ENCODE results near the gene VEPH1. TPM values are rescaled to one million over a fixed set of nuclear protein-coding genes. Genes with fewer than 3 reads are reported as not detected.

VEPH1 gene
- total and polyA plus RNA-seq, 3 experiments from 2014 or later: not detected

DNA sequence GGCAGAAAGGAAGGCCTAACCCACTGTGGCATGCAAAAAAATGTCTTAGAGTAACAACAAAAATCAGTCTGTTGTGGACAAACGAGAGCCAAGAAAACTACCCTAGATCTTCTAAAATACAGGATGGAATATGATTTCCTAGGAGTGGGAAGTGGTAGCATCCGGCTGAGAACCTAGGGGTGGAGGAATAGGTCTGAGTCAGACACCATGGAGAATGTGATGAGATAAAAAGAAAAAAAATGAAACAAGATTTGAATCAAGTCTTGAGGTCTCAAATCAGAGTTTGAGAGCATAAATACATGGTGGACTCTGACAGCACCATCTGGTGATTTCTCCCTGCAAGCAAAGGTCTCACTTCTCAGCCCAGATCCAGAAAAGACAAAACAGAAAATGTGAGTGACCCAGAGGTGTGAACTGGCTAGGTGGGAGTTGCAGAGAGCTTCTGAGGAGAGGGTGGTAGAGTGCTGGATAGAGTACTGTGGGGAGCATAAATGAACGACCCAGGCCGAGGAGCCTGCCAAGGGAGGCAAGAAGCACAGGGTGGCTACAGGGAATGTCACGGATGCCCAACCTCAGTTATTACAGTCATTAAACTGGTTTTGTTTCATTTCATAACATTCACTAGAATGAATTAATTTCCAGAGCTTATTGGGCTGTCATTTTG, 27.6 kb upstream of the VEPH1 start:
- no peaks in the 10 kb centered on the region for H3K27me3 ChIP-seq (ENCODE audit: insufficient read depth, low read length, poor library complexity, severe bottlenecking)
- ChIA-PET POLR2A (no interaction called here), CTCF (interaction anchor here (1.0 kb wide), 1 partner anchor 8 kb away, joined by 3 read pairs; no protein-coding TSS in a partner anchor)
- no peaks in the 10 kb centered on the region for H3K4me1 Mint-ChIP-seq
- H3K27ac Mint-ChIP-seq: no peak overlapping the region
- no peaks in the 10 kb centered on the region for H3K36me3 ChIP-seq (ENCODE audit: insufficient read depth, low read length)
- no peak overlapping the region for H3K4me3 ChIP-seq (ENCODE audit: low read length)
- no peak overlapping the region for H3K4me3 Mint-ChIP-seq
- H3K4me1 ChIP-seq (ENCODE audit: insufficient read depth, low read length): no peaks in the 10 kb centered on the region
- peaks cover 0 to 1% of the 10 kb centered on the region in 2 donors for H3K27me3 Mint-ChIP-seq
- H3K27ac ChIP-seq (ENCODE audit: low read depth, low read length): no peak overlapping the region
- H3K9me3 ChIP-seq (ENCODE audit: low read length): no peaks in the 10 kb centered on the region
- H3K9me3 Mint-ChIP-seq: no peaks in the 10 kb centered on the region
- DNase-seq: no peak
- H3K36me3 Mint-ChIP-seq: no peaks in the 10 kb centered on the region

DNA sequence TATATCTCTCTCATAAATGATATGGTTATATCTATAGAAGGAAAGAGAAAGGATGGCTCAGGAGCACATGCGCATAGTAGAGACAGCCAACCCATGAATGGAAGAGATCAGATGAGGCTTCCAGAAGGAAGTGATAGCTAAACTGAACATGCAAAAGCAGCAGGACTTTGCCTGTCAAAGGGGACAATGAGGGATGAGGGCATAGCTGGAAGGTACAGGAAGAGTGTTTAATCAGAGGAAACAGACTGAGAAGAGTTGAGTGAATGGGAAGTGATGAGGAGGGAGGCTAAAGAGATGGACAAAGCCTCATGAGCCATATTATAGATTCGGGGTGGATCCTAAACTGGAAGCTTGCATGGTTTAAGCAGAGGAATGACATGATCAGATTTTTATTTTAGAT, 26.5 kb upstream of the VEPH1 start:
- Histone ChIP-seq H3K9me3 (ENCODE audit: low read length) (no peaks in the 10 kb centered on the region), H3K4me1 (ENCODE audit: insufficient read depth, low read length) (no peaks in the 10 kb centered on the region), H3K27ac (ENCODE audit: low read depth, low read length) (no peak overlapping the region), H3K27me3 (ENCODE audit: insufficient read depth, low read length, poor library complexity, severe bottlenecking) (no peaks in the 10 kb centered on the region), H3K4me3 (ENCODE audit: low read length) (no peak overlapping the region), H3K36me3 (ENCODE audit: insufficient read depth, low read length) (no peaks in the 10 kb centered on the region)
- Mint-ChIP-seq H3K27ac (peak overlapping the region in 1 of 8 donors; percentile 8), H3K4me1 (no peaks in the 10 kb centered on the region), H3K9me3 (no peaks in the 10 kb centered on the region), H3K36me3 (no peaks in the 10 kb centered on the region), H3K27me3 (peaks cover 0 to 3% of the 10 kb centered on the region in 2 donors), H3K4me3 (no peak overlapping the region)
- ChIA-PET CTCF (no interaction called here), POLR2A (no interaction called here)
- no peak for DNase-seq

DNA sequence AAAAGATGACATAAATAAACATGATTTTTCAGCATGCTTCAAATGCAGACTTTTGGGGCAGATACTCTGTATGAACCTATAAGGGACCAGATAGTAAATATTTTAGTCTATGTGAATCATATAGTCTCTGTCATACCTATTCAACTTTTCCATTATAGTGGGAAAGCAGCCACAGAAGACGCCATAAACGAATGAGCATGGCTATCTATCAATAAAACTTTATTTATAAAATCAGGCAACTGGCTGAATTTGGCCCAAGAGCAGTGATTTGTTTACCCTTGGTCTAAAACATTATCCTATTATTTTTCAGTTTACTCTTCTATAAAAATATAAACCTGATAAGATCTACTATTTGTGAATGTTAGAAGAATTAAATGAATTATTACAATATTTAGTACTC, 25.9 kb upstream of the VEPH1 start:
- H3K27ac ChIP-seq (ENCODE audit: low read depth, low read length): no peak overlapping the region
- no peaks in the 10 kb centered on the region for H3K9me3 ChIP-seq (ENCODE audit: low read length)
- Mint-ChIP-seq H3K4me3 (no peak overlapping the region), H3K36me3 (no peaks in the 10 kb centered on the region), H3K9me3 (no peaks in the 10 kb centered on the region), H3K4me1 (no peaks in the 10 kb centered on the region), H3K27ac (no peak overlapping the region), H3K27me3 (peaks cover 0 to 3% of the 10 kb centered on the region in 2 donors)
- no peak overlapping the region for H3K4me3 ChIP-seq (ENCODE audit: low read length)
- ChIA-PET POLR2A (no interaction called here), CTCF (no interaction called here)
- no peak for DNase-seq
- no peaks in the 10 kb centered on the region for H3K27me3 ChIP-seq (ENCODE audit: insufficient read depth, low read length, poor library complexity, severe bottlenecking)
- no peaks in the 10 kb centered on the region for H3K4me1 ChIP-seq (ENCODE audit: insufficient read depth, low read length)
- no peaks in the 10 kb centered on the region for H3K36me3 ChIP-seq (ENCODE audit: insufficient read depth, low read length)

DNA sequence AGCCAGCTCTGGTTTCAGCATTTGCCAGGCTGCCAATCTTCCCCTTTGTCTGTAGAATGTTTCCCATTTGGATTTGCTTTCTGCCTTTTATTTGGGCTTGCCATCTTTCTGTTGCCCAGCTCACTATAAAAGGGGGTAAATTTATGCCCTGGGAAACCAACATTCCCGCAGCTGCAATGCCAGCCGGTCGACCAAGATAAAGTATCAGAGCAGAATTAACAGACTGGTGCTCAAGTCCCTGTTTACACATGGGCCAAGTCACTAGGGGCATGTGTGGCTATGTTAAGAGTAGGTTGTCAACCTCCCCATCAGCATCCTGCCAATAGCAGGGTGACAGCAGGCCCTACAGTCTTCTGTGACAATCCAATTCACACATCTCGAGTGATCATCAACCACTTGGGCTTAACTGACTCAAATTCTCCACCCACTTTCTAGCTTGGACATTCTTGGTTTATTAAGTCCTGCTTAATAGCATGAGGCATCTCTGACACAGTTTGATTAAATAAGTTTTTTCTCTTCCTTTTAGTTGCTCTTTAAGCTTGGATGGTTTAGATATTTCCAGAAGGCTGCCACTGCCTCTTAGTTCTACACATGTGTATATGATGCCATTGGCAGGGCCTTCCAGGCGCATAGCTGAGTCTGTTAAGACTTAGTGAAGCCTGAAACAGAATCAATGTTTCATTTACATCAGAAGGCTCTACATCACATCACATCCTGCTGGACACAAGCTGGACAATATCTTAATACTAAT, 24.1 kb upstream of the VEPH1 start:
- no peaks in the 10 kb centered on the region for H3K9me3 Mint-ChIP-seq
- ChIA-PET POLR2A (no interaction called here), CTCF (no interaction called here)
- no peaks in the 10 kb centered on the region for H3K36me3 Mint-ChIP-seq
- H3K4me3 Mint-ChIP-seq: no peak overlapping the region
- H3K27me3 ChIP-seq (ENCODE audit: insufficient read depth, low read length, poor library complexity, severe bottlenecking): no peaks in the 10 kb centered on the region
- peak overlapping the region in 1 of 8 donors; percentile 59 for H3K27ac Mint-ChIP-seq
- no peaks in the 10 kb centered on the region for H3K4me1 ChIP-seq (ENCODE audit: insufficient read depth, low read length)
- H3K27me3 Mint-ChIP-seq: peaks cover 0 to 3% of the 10 kb centered on the region in 2 donors
- DNase-seq: no peak
- no peaks in the 10 kb centered on the region for H3K4me1 Mint-ChIP-seq
- no peaks in the 10 kb centered on the region for H3K36me3 ChIP-seq (ENCODE audit: insufficient read depth, low read length)
- H3K9me3 ChIP-seq (ENCODE audit: low read length): no peaks in the 10 kb centered on the region
- H3K27ac ChIP-seq (ENCODE audit: low read depth, low read length): no peak overlapping the region
- H3K4me3 ChIP-seq (ENCODE audit: low read length): no peak overlapping the region

DNA sequence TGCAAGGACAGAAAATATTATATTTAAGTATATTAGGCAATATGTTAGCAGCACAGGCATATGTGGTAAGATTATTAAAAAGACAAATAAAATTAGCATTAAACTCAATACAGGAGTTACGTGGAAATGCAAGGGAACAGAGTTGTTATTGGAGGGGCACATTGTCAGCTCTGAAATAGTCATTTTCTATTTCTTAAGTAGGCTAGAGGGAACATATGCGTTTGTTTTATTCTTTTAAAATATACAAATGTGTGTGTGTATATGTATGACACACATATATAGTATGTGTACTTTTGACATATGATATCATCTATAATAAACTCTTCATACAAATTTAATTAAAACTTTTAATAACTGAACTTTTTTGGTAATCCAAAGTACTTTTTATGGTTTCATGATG, 22.8 kb upstream of the VEPH1 start:
- no peaks in the 10 kb centered on the region for H3K27me3 ChIP-seq (ENCODE audit: insufficient read depth, low read length, poor library complexity, severe bottlenecking)
- H3K4me3 ChIP-seq (ENCODE audit: low read length): no peak overlapping the region
- Mint-ChIP-seq H3K36me3 (no peaks in the 10 kb centered on the region), H3K27me3 (peaks cover 0 to 1% of the 10 kb centered on the region in 2 donors), H3K4me3 (no peak overlapping the region), H3K27ac (no peak overlapping the region), H3K9me3 (no peaks in the 10 kb centered on the region), H3K4me1 (no peaks in the 10 kb centered on the region)
- no peaks in the 10 kb centered on the region for H3K36me3 ChIP-seq (ENCODE audit: insufficient read depth, low read length)
- no peaks in the 10 kb centered on the region for H3K4me1 ChIP-seq (ENCODE audit: insufficient read depth, low read length)
- no peak for DNase-seq
- ChIA-PET POLR2A (no interaction called here), CTCF (no interaction called here)
- no peaks in the 10 kb centered on the region for H3K9me3 ChIP-seq (ENCODE audit: low read length)
- H3K27ac ChIP-seq (ENCODE audit: low read depth, low read length): no peak overlapping the region

DNA sequence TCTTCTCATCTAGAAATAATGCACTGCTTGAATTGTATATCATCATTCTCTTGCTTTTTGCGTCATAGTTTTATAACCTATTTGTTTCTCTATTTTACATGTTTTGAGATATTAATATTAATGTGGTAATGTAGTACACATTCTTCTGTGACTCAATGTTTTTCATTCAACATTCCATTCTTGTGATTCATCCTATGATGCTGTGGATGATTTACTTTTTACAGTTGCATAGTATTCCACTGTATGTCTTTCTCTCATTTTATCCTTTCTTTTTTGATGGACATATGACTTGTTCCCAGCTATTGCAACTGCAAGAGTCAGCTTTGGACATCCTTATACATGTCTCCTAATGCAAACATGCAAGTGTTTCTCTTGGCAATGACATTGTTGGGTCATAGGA, 20.6 kb upstream of the VEPH1 start:
- no peaks in the 10 kb centered on the region for H3K36me3 ChIP-seq (ENCODE audit: insufficient read depth, low read length)
- H3K9me3 ChIP-seq (ENCODE audit: low read length): no peaks in the 10 kb centered on the region
- no peaks in the 10 kb centered on the region for H3K27me3 ChIP-seq (ENCODE audit: insufficient read depth, low read length, poor library complexity, severe bottlenecking)
- Mint-ChIP-seq H3K27ac (no peak overlapping the region), H3K9me3 (peaks cover 0 to 3% (median 0%) of the 10 kb centered on the region in 5 donors), H3K4me3 (no peak overlapping the region), H3K4me1 (no peaks in the 10 kb centered on the region), H3K27me3 (peaks cover 0 to 1% of the 10 kb centered on the region in 2 donors), H3K36me3 (no peaks in the 10 kb centered on the region)
- H3K27ac ChIP-seq (ENCODE audit: low read depth, low read length): no peak overlapping the region
- H3K4me3 ChIP-seq (ENCODE audit: low read length): no peak overlapping the region
- no peak for DNase-seq
- H3K4me1 ChIP-seq (ENCODE audit: insufficient read depth, low read length): no peaks in the 10 kb centered on the region
- CTCF ChIA-PET: no interaction called here
- POLR2A ChIA-PET: no interaction called here

DNA sequence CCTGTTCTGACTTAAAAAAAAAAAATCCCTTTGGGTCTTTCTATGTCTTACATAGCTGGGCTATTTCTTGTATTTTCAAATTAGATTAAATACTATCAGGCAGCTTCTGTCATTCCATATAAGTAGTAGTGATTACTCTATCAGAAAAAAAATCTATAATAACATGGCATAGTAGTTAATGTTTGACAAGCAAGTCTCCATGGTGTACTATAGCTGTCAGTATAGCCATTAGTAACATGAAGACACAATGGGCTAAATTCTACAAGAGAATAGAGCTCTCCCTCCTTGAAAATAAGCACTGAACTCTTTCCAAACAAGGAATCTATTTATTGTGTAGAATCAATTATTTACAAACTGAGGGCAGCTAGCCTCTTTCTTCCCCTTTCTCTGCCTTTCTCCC, 19.4 kb upstream of the VEPH1 start:
- Histone ChIP-seq H3K27ac (ENCODE audit: low read depth, low read length) (no peak overlapping the region), H3K9me3 (ENCODE audit: low read length) (no peaks in the 10 kb centered on the region), H3K36me3 (ENCODE audit: insufficient read depth, low read length) (no peaks in the 10 kb centered on the region), H3K4me3 (ENCODE audit: low read length) (no peak overlapping the region), H3K27me3 (ENCODE audit: insufficient read depth, low read length, poor library complexity, severe bottlenecking) (no peaks in the 10 kb centered on the region), H3K4me1 (ENCODE audit: insufficient read depth, low read length) (no peaks in the 10 kb centered on the region)
- H3K27me3 Mint-ChIP-seq: peaks cover 0 to 1% of the 10 kb centered on the region in 2 donors
- H3K36me3 Mint-ChIP-seq: no peaks in the 10 kb centered on the region
- no peak for DNase-seq
- CTCF ChIA-PET: interaction anchor here (1.2 kb wide), 1 partner anchor 9 kb away, joined by 3 read pairs; no protein-coding TSS in a partner anchor
- H3K4me3 Mint-ChIP-seq: no peak overlapping the region
- POLR2A ChIA-PET: no interaction called here
- no peak overlapping the region for H3K27ac Mint-ChIP-seq
- peaks cover 0 to 3% (median 0%) of the 10 kb centered on the region in 5 donors for H3K9me3 Mint-ChIP-seq
- no peaks in the 10 kb centered on the region for H3K4me1 Mint-ChIP-seq

DNA sequence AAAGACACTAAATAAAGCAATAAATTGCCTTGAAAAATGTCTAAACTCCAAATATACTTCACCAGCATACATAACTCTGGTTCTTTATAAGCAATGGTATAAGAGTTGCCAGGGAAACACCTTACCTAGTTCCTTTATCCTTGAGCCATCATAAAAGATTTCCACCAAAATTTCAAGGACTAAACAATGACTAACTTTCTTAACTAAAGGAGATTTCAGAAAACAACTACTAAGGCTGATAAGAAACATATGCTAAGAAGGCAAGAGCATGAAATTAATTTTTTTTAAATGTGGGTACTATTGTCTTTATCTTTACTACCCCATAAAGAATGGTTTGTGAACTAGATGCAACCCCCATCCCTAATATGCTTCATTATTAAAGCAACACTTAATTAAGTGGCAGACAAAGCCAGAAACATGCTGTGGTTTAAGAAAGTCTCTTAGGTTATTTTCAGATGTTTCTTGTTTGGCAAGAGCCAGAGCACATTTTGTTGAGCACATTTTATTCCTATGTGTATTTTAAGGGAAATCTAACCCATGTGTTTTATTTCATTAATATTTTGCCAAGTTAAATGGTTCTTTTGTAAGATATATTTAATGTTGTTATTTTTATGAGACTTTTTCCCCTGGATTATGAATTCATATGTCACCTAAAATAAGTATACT, 17.4 kb upstream of the VEPH1 start:
- H3K27me3 Mint-ChIP-seq: peaks cover 0 to 1% of the 10 kb centered on the region in 2 donors
- POLR2A ChIA-PET: no interaction called here
- H3K4me3 Mint-ChIP-seq: no peak overlapping the region
- H3K4me1 Mint-ChIP-seq: no peaks in the 10 kb centered on the region
- Histone ChIP-seq H3K4me1 (ENCODE audit: insufficient read depth, low read length) (no peaks in the 10 kb centered on the region), H3K9me3 (ENCODE audit: low read length) (no peaks in the 10 kb centered on the region), H3K4me3 (ENCODE audit: low read length) (no peak overlapping the region), H3K36me3 (ENCODE audit: insufficient read depth, low read length) (no peaks in the 10 kb centered on the region), H3K27ac (ENCODE audit: low read depth, low read length) (no peak overlapping the region), H3K27me3 (ENCODE audit: insufficient read depth, low read length, poor library complexity, severe bottlenecking) (no peaks in the 10 kb centered on the region)
- H3K36me3 Mint-ChIP-seq: no peaks in the 10 kb centered on the region
- CTCF ChIA-PET: no interaction called here
- DNase-seq: no peak
- no peak overlapping the region for H3K27ac Mint-ChIP-seq
- peaks cover 0 to 3% (median 0%) of the 10 kb centered on the region in 5 donors for H3K9me3 Mint-ChIP-seq

All from CD8-positive, alpha-beta memory T cell (primary cell).